ENCODE measurements around the gene FBXL17. TPM values are rescaled to one million over a fixed set of nuclear protein-coding genes. Genes with fewer than 3 reads are reported as not detected.
A peak's percentile ranks its signal among the peaks of the same experiment; 100 is the strongest.

Gene FBXL17
- total and polyA plus RNA-seq, 9 of the 15 experiments (the other 6 are each of a cell fraction or from before 2014, with no cell fraction given) = 0.32 to 5.4 (median 1.8) TPM

DNA sequence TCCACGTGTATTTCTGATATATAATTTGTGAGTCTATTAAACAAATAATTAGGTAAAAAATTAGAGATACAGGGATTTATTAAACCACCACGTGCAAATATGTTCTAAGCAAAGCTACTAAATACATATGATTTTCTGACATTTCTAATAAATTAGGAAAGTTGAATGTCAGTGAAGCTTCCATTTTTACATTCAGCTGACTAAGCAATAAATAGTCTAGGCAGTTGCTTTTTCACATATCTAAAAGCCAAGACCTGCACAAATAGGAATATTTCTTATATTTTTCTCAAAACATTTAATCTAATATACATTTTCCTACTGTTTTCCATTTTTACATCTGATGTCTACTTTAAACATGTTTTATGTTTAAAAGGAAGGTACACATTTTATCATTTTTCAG is 388.6 kb downstream of the FBXL17 start:
- in situ Hi-C loops (cut with MboI) (no loop called here), intact Hi-C loops (cut with micrococcal nuclease) (no loop called here)
- ATAC-seq (no peak), FAIRE-seq (no peak), DNase-seq (ENCODE audit: extremely low read depth in 1 of 4, low spot score in 3 of 4) (no peak)
- H3K4me1 ChIP-seq (replicated peaks in 1 of 2; ENCODE audit: control insufficient read depth in 2 of 2, insufficient read depth in 2 of 2, low read length in 2 of 2) = no peaks in the 10 kb centered on the region
- ChIA-PET POLR2A (no interaction called here), CTCF (ENCODE audit: low intra/inter-chr PET ratio) (no interaction called here)
- no peaks in the 10 kb centered on the region for H3K27me3 ChIP-seq (ENCODE audit: control insufficient read depth in 2 of 2, insufficient read depth in 2 of 2, low read length in 2 of 2)
- no peaks in the 10 kb centered on the region for H3K9me1 ChIP-seq (ENCODE audit: control insufficient read depth, insufficient read depth, low read length)
- no peaks in the 10 kb centered on the region for H4K20me1 ChIP-seq (replicated peaks; ENCODE audit: control insufficient read depth, insufficient read depth, low read length)
- no peaks in the 10 kb centered on the region for H3K79me2 ChIP-seq (ENCODE audit: control insufficient read depth, insufficient read depth, low read length)
- BruUV-seq (replicated peaks) = no TSS peak
- no peak overlapping the region for H3K4me3 ChIP-seq
- H3K9ac ChIP-seq (ENCODE audit: insufficient read depth in 1 of 2, low read depth in 2 of 2, low read length in 2 of 2) = no peak overlapping the region
- no peak overlapping the region for H3K27ac ChIP-seq (ENCODE audit: extremely low read depth, low read depth, low read length)
- H3K4me2 ChIP-seq (ENCODE audit: insufficient read depth, low read length) = no peak overlapping the region
- H2AFZ ChIP-seq (ENCODE audit: low read depth, low read length) = no peak overlapping the region
- 0% methylated on average over 2 of the region's 2 CpGs for WGBS (ENCODE audit: insufficient coverage, low coverage, missing lambda C conversion rate)
- H3K36me3 ChIP-seq (ENCODE audit: control insufficient read depth, insufficient read depth, low read length) = no peaks in the 10 kb centered on the region
- TF ChIP-seq ELF4 (CRISPR knock-in tag; IDR thresholded peaks at IDR 0.05) (no peak), MAFF (IDR thresholded peaks at IDR 0.05; ENCODE audit: low read length) (peak; percentile 87), ZNF780A (CRISPR knock-in tag; IDR thresholded peaks at IDR 0.05) (no peak), TCF7 (IDR thresholded peaks at IDR 0.05; ENCODE audit: borderline replicate concordance) (no peak), MAFK (IDR thresholded peaks at IDR 0.05; ENCODE audit: low read length) (peak; percentile 88), MAFG (tag; conservative IDR thresholded peaks at IDR 0.05) (peak; percentile 79), ZNF316 (IDR thresholded peaks at IDR 0.05) (peak; percentile 77), C11orf30 (IDR thresholded peaks at IDR 0.05; ENCODE audit: low read depth) (peak; percentile 60), RBM22 (IDR thresholded peaks at IDR 0.05; ENCODE audit: low read depth, low read length, poor library complexity, severe bottlenecking) (no peak)
- H3K9me3 ChIP-seq (replicated peaks; ENCODE audit: control insufficient read depth, insufficient read depth, low read depth, low read length) = no peaks in the 10 kb centered on the region

Measured in K562 (cell line).